HepG2 (cell line): ENCODE results near the gene PUM1. TPM values are rescaled to one million over a fixed set of nuclear protein-coding genes. Genes with fewer than 3 reads are reported as not detected.
A peak's percentile ranks its signal among the peaks of the same experiment; 100 is the strongest.

Source experiments
- ATAC-seq: fragments of 200-7000 bp; cut with Tn5 transposase; 3 replicates; pipeline ENCODE4 v1.9.1; 2020; ENCODE audit warnings: mild to moderate bottlenecking, moderate library complexity
- BruUV-seq: library from RNA; stranded (reverse); fragments of 400-500 nt; replicated peaks from 2 replicates; lab custom pipeline; 2021; lab: Mats Ljungman, UMichigan
- CTCF ChIA-PET: fragments of 300-600 bp; formaldehyde crosslinking; extraction: SDS; loops from one replicate; lab custom pipeline; 2021; ENCODE audit warnings: low total read pairs, inconsistent platforms, low intra/inter-chr PET ratio; lab: Yijun Ruan, JAX
- POLR2A ChIA-PET: fragments of 350-600 bp; sonication (Branson Sonifier 250); formaldehyde crosslinking; loops from one replicate; lab custom pipeline; 2020; ENCODE audit warnings: antibody characterized with exemption, inconsistent platforms; lab: Yijun Ruan, JAX
- DNase-seq: peaks from one replicate; pipeline ENCODE4 v3.0.0-alpha.2; 2015; ENCODE audit warnings: low spot score
- FAIRE-seq: peaks from 3 replicates; lab custom pipeline; 2011; peaks lifted over from hg19 to GRCh38; lab: Jason Lieb, UNC
- H2AFZ ChIP-seq: one replicate; pipeline ENCODE4 v1.6.1; 2011; ENCODE audit warnings: low read length, inconsistent platforms
- H3K27ac ChIP-seq: fragments of 300-600 bp; 3 replicates; pipeline ENCODE4 v1.8.0; 2011; ENCODE audit warnings: mixed run types, mild to moderate bottlenecking, mixed read lengths, low read length, inconsistent platforms; ENCODE audit not compliant: insufficient read depth; ENCODE audit errors: extremely low read length
- H3K27me3 ChIP-seq, 2 experiments: fragments of 200-600 bp in 1 of 2; 2 replicates in 1 of 2; 3 replicates in 1 of 2; pipeline versions ENCODE4 v1.6.0 to v1.8.0; 2011; ENCODE audit warnings: low read length in 2 of 2, mild to moderate bottlenecking in 2 of 2, moderate library complexity in 2 of 2, inconsistent platforms in 1 of 2; ENCODE audit not compliant: insufficient read depth in 2 of 2, control insufficient read depth in 1 of 2
- H3K36me3 ChIP-seq, 2 experiments: fragments of 200-600 bp in 1 of 2; replicated peaks in 1 of 2; 2 replicates in 1 of 2; 3 replicates in 1 of 2; pipeline versions ENCODE4 v1.5.1 to v1.8.0; 2011; ENCODE audit warnings: low read length in 2 of 2, inconsistent platforms in 1 of 2; ENCODE audit not compliant: insufficient read depth in 2 of 2, control insufficient read depth in 1 of 2
- H3K4me1 ChIP-seq: 2 replicates; pipeline ENCODE4 v1.5.1; 2012; ENCODE audit warnings: low read length, inconsistent platforms; ENCODE audit not compliant: insufficient read depth
- H3K4me2 ChIP-seq: 2 replicates; pipeline ENCODE4 v1.6.0; 2011; ENCODE audit warnings: low read depth, low read length, inconsistent platforms
- H3K4me3 ChIP-seq, 3 experiments: fragments of 200-600 bp in 1 of 3; sonication (generic), shearing (Covaris generic) in 1 of 3; replicated peaks in 1 of 3; 2 replicates each; pipeline ENCODE4 v1.5.1; 2011 to 2016; ENCODE audit warnings: low read length in 3 of 3, inconsistent platforms in 2 of 3, low read depth in 2 of 3, mild to moderate bottlenecking in 2 of 3, control low read depth in 1 of 3, mixed read lengths in 1 of 3; ENCODE audit not compliant: insufficient read depth in 1 of 3
- H3K79me2 ChIP-seq: one replicate; pipeline ENCODE4 v1.6.1; 2011; ENCODE audit warnings: low read length, inconsistent platforms; ENCODE audit not compliant: insufficient read depth
- H3K9ac ChIP-seq: 2 replicates; pipeline ENCODE4 v1.6.0; 2011; ENCODE audit warnings: mild to moderate bottlenecking, low read depth, low read length, inconsistent platforms; ENCODE audit not compliant: insufficient read depth
- H3K9me3 ChIP-seq: 2 replicates; pipeline ENCODE4 v1.5.1; 2012; ENCODE audit warnings: mild to moderate bottlenecking, low read length
- H4K20me1 ChIP-seq: 2 replicates; pipeline ENCODE4 v1.6.0; 2011; ENCODE audit warnings: inconsistent platforms, mild to moderate bottlenecking, low read length, moderate library complexity; ENCODE audit not compliant: insufficient read depth
- ETS1 ChIP-seq: sonication (generic); formaldehyde crosslinking; IDR thresholded peaks from 2 replicates; pipeline ENCODE4 v1.4.0; 2020; ENCODE audit warnings: missing genetic modification reagents
- HMGXB3 ChIP-seq: sonication (generic); formaldehyde crosslinking; IDR thresholded peaks from 2 replicates; pipeline ENCODE4 v1.4.0; 2020; ENCODE audit warnings: missing genetic modification reagents, borderline replicate concordance
- HNRNPLL ChIP-seq: fragments of 200-400 bp; formaldehyde crosslinking; IDR thresholded peaks from 2 replicates; pipeline ENCODE4 v1.6.1; 2017; ENCODE audit warnings: mild to moderate bottlenecking, low read depth, low read length; ENCODE audit not compliant: poor library complexity, severe bottlenecking
- NR2F1 ChIP-seq, 2 experiments: fragments of 450-650 bp in 1 of 2; formaldehyde crosslinking in 1 of 2; IDR thresholded peaks; 2 replicates each; pipeline versions ENCODE4 v1.5.0 to v1.6.1; 2016 to 2020; ENCODE audit warnings: mild to moderate bottlenecking in 1 of 2, missing compliant biosample characterization in 1 of 2, missing genetic modification reagents in 1 of 2, moderate library complexity in 1 of 2
- RARA ChIP-seq: IDR thresholded peaks from 2 replicates; pipeline ENCODE4 v1.6.1; 2016; ENCODE audit warnings: missing genetic modification reagents, missing compliant biosample characterization
- ZNF407 ChIP-seq: sonication (generic); formaldehyde crosslinking; IDR thresholded peaks from one replicate; pipeline ENCODE4 v1.5.1; 2020; ENCODE audit warnings: mild to moderate bottlenecking, missing genetic modification reagents; ENCODE audit errors: not compliant biosample characterization
- ZNF510 ChIP-seq: sonication (generic); formaldehyde crosslinking; IDR thresholded peaks from 2 replicates; pipeline ENCODE4 v1.4.0; 2020; ENCODE audit warnings: low read depth, mild to moderate bottlenecking, missing genetic modification reagents
- ZNF580 ChIP-seq: IDR thresholded peaks from 2 replicates; pipeline ENCODE4 v1.6.1; 2016; ENCODE audit warnings: low read depth, borderline replicate concordance
- ZNF841 ChIP-seq: sonication (generic); formaldehyde crosslinking; IDR thresholded peaks from 2 replicates; pipeline ENCODE4 v1.8.1; 2023; ENCODE audit warnings: missing genetic modification reagents, borderline replicate concordance
- WGBS: methylation state at CpG from one replicate; pipeline ENCODE4 v1.1.6; 2017; ENCODE audit warnings: low lambda C conversion rate; 5-methylcytosine and 5-hydroxymethylcytosine counted together
- in situ Hi-C: cut with HindIII; loops from 2 replicates; pipeline ENCODE4 v1.10.0; 2017; ENCODE audit warnings: low pct_unique_long_range_greater_than_20kb; ENCODE audit not compliant: extremely low pct_ligation_motif_present
- intact Hi-C: fragments of 100-400 bp; cut with micrococcal nuclease; formaldehyde crosslinking; loops from one replicate; pipeline ENCODE4 v1.10.0; 2022; ENCODE audit not compliant: unreplicated experiment
- polyA plus RNA-seq, 8 experiments: library from polyadenylated mRNA; depleted of rRNA in 3 of 8; stranded (reverse) in 7 of 8; unstranded in 1 of 8; fragments of >200 nt; fragmentation: Illumina TruSeq in 4 of 8; extraction: Trizol in 4 of 8; gene quantifications; 2 replicates each; pipeline versions ENCODE4 v1.2.1 to v1.2.3, GENCODE V29; 2011 to 2016; ENCODE audit warnings: low read depth in 4 of 8, missing spikeins in 1 of 8, mixed read lengths in 1 of 8; ENCODE audit not compliant: insufficient read depth in 1 of 8
- total RNA-seq, 5 experiments: library from RNA; depleted of rRNA; stranded (reverse); fragments of >200 nt; fragmentation: Illumina TruSeq; extraction: Trizol; gene quantifications; 2 replicates each; pipeline ENCODE4 v1.2.3, GENCODE V29; 2016; ENCODE audit warnings: low read depth in 1 of 5

The PUM1 gene
- total and polyA plus RNA-seq, 2 of the 13 experiments (the other 11 are each of a cell fraction or from before 2014, with no cell fraction given): 64.7 to 91.0 TPM

- no peaks in the 10 kb centered on the region for H3K79me2 ChIP-seq
- no peaks in the 10 kb centered on the region for H3K9me3 ChIP-seq
- ChIA-PET POLR2A (interaction anchor here (0.5 kb wide), 1 partner anchor 97 kb away, joined by 3 read pairs; no protein-coding TSS in a partner anchor), CTCF (no interaction called here)
- H3K27me3 ChIP-seq: no peaks in the 10 kb centered on the region
- H2AFZ ChIP-seq: no peak overlapping the region
- BruUV-seq: no TSS peak
- H3K9ac ChIP-seq: no peak overlapping the region
- WGBS: 22% methylated on average over 4 of the region's 4 CpGs
- ATAC-seq: peak; percentile 48; the same call in 2 of the 3 replicates
- H3K27ac ChIP-seq: no peak overlapping the region
- no peaks in the 10 kb centered on the region for H3K36me3 ChIP-seq
- H3K4me2 ChIP-seq: peak overlapping the region; percentile 52; the same call in 1 of the 2 replicates
- in situ Hi-C loops (no loop called here), intact Hi-C loops (no loop called here)
- peak; percentile 14 for DNase-seq
- H3K4me1 ChIP-seq: peaks cover 32% of the 10 kb centered on the region
- no peaks in the 10 kb centered on the region for H4K20me1 ChIP-seq
- FAIRE-seq: no peak
- no peak overlapping the region for H3K4me3 ChIP-seq
- no peak for TF ChIP-seq ZNF407
- no peak for TF ChIP-seq ZNF841 (CRISPR knock-in tag)
- no peak for TF ChIP-seq HMGXB3 (CRISPR knock-in tag)
- peak in 1 of 2 experiments; percentile 49; a peak in 1 of 4 replicates for TF ChIP-seq NR2F1 (CRISPR knock-in tag; IDR thresholded peaks at IDR 0.05)
- no peak for TF ChIP-seq ETS1
- no peak for TF ChIP-seq ZNF580 (CRISPR knock-in tag)
- TF ChIP-seq RARA (CRISPR knock-in tag): peak; percentile 41; the same call in 1 of the 2 replicates
- TF ChIP-seq HNRNPLL: no peak
- no peak for TF ChIP-seq ZNF510 (CRISPR knock-in tag)
These were observed 6.8 kb upstream of the PUM1 start for GRCh38 chr1:31072304-31072746.
